ENCODE measurements around the gene CACNA2D4. TPM values are rescaled to one million over a fixed set of nuclear protein-coding genes. Genes with fewer than 3 reads are reported as not detected.

The CACNA2D4 gene
- total RNA-seq, 4 donors from 2014 or later: 10.1 to 16.2 (median 11.4) TPM

GRCh38 chr12:1907652-1908611 lies 10.5 kb downstream of the CACNA2D4 start:
- TF ChIP-seq POLR2A (IDR thresholded peaks at IDR 0.05) (no peak), EP300 (IDR thresholded peaks at IDR 0.05) (no peak), CTCF (IDR thresholded peaks at IDR 0.05) (no peak)
- Histone ChIP-seq H3K27me3 (peaks cover 0 to 6% of the 10 kb centered on the region in 2 donors), H3K27ac (no peak overlapping the region), H3K4me1 (peaks cover 0 to 6% (median 0%) of the 10 kb centered on the region in 4 donors), H3K36me3 (no peaks in the 10 kb centered on the region), H3K4me3 (no peak overlapping the region), H3K9me3 (peaks cover 0 to 53% (median 11%) of the 10 kb centered on the region in 4 donors)
- DNase-seq (ENCODE audit: low spot score in 2 of 2): no peak
- 23 to 33% methylated on average over 43 to 51 of the region's 67 CpGs for WGBS, 2 donors

- DNase-seq (ENCODE audit: low spot score in 2 of 2): no peak
- no peak overlapping the region for H3K27ac ChIP-seq
- H3K27me3 ChIP-seq: peaks cover 0 to 6% of the 10 kb centered on the region in 2 donors
- H3K9me3 ChIP-seq: peaks cover 0 to 65% (median 11%) of the 10 kb centered on the region in 4 donors
- TF ChIP-seq POLR2A (IDR thresholded peaks at IDR 0.05) (no peak), CTCF (IDR thresholded peaks at IDR 0.05) (no peak), EP300 (IDR thresholded peaks at IDR 0.05) (no peak)
- H3K4me1 ChIP-seq: peaks cover 0 to 6% (median 0%) of the 10 kb centered on the region in 4 donors
- WGBS, 2 donors: 41 to 51% methylated on average over 3 of the region's 3 CpGs
- no peak overlapping the region for H3K4me3 ChIP-seq
- H3K36me3 ChIP-seq: no peaks in the 10 kb centered on the region
These were observed 11.9 kb downstream of the CACNA2D4 start for GRCh38 chr12:1906579-1906978.

- H3K36me3 ChIP-seq: no peaks in the 10 kb centered on the region
- peaks cover 0 to 6% of the 10 kb centered on the region in 2 donors for H3K27me3 ChIP-seq
- no peak overlapping the region for H3K27ac ChIP-seq
- peaks cover 0 to 6% (median 0%) of the 10 kb centered on the region in 4 donors for H3K4me1 ChIP-seq
- no peak overlapping the region for H3K4me3 ChIP-seq
- TF ChIP-seq CTCF (IDR thresholded peaks at IDR 0.05) (no peak), EP300 (IDR thresholded peaks at IDR 0.05) (no peak), POLR2A (IDR thresholded peaks at IDR 0.05) (no peak)
- H3K9me3 ChIP-seq: peaks cover 0 to 64% (median 11%) of the 10 kb centered on the region in 4 donors
- DNase-seq (ENCODE audit: low spot score in 2 of 2): no peak
These were observed 13.6 kb downstream of the CACNA2D4 start for GRCh38 chr12:1904875-1905274.

- no peaks in the 10 kb centered on the region for H3K4me1 ChIP-seq
- WGBS, 2 donors: 72 to 73% methylated on average over 5 of the region's 5 CpGs
- no peaks in the 10 kb centered on the region for H3K36me3 ChIP-seq
- H3K27me3 ChIP-seq: no peaks in the 10 kb centered on the region
- no peak for TF ChIP-seq POLR2A (IDR thresholded peaks at IDR 0.05)
- no peak for TF ChIP-seq EP300 (IDR thresholded peaks at IDR 0.05)
- no peak for TF ChIP-seq CTCF (IDR thresholded peaks at IDR 0.05)
- no peak overlapping the region for H3K27ac ChIP-seq
- DNase-seq (ENCODE audit: low spot score in 2 of 2): no peak
- peaks cover 0 to 31% (median 4%) of the 10 kb centered on the region in 4 donors for H3K9me3 ChIP-seq
- H3K4me3 ChIP-seq: no peak overlapping the region
These were observed 21.5 kb downstream of the CACNA2D4 start for GRCh38 chr12:1896964-1897363.

- no peak for TF ChIP-seq CTCF (IDR thresholded peaks at IDR 0.05)
- no peak for TF ChIP-seq EP300 (IDR thresholded peaks at IDR 0.05)
- no peak for TF ChIP-seq POLR2A (IDR thresholded peaks at IDR 0.05)
- DNase-seq (ENCODE audit: low spot score in 2 of 2): no peak
- no peak overlapping the region for H3K4me3 ChIP-seq
- H3K27me3 ChIP-seq: no peaks in the 10 kb centered on the region
- 84 to 100% methylated on average over 2 of the region's 2 CpGs for WGBS, 2 donors
- peaks cover 0 to 56% (median 6%) of the 10 kb centered on the region in 4 donors for H3K9me3 ChIP-seq
- no peaks in the 10 kb centered on the region for H3K4me1 ChIP-seq
- no peaks in the 10 kb centered on the region for H3K36me3 ChIP-seq
- no peak overlapping the region for H3K27ac ChIP-seq
These were observed 27.6 kb downstream of the CACNA2D4 start for GRCh38 chr12:1890810-1891209.
